Right kidney (tissue), 1 donor: ENCODE data around the gene PROX1.

Experiments
- DNase-seq: peaks from one replicate; pipeline ENCODE4 v3.0.0-alpha.2; 2016

Gene PROX1

GRCh38 chr1:214022229-214022791 is 34.5 kb downstream of the PROX1 start:
- no peak for DNase-seq

- DNase-seq = no peak
These were observed 35.1 kb downstream of the PROX1 start for GRCh38 chr1:214022810-214023425.

- no peak for DNase-seq
These were observed 39.2 kb downstream of the PROX1 start for GRCh38 chr1:214026985-214027384.

GRCh38 chr1:214027498-214027897 is 39.7 kb downstream of the PROX1 start:
- DNase-seq = no peak

- DNase-seq = no peak
These were observed 40.3 kb downstream of the PROX1 start for GRCh38 chr1:214028095-214028494.

- DNase-seq = no peak
These were observed 41.1 kb downstream of the PROX1 start for GRCh38 chr1:214028649-214029406.

- DNase-seq = no peak
These were observed 42.0 kb downstream of the PROX1 start for GRCh38 chr1:214029796-214030195.

- DNase-seq = no peak
These were observed 43.5 kb downstream of the PROX1 start for GRCh38 chr1:214031267-214031650.

- no peak for DNase-seq
These were observed 49.7 kb downstream of the PROX1 start for GRCh38 chr1:214037468-214037867.

GRCh38 chr1:214039394-214040018 is 51.7 kb downstream of the PROX1 start:
- DNase-seq = no peak

- no peak for DNase-seq
These were observed 55.4 kb downstream of the PROX1 start for GRCh38 chr1:214043167-214043566.

GRCh38 chr1:214044438-214045214 is 56.9 kb downstream of the PROX1 start:
- DNase-seq = no peak

- DNase-seq = no peak
These were observed 63.0 kb downstream of the PROX1 start for GRCh38 chr1:214050513-214051401.

GRCh38 chr1:214051786-214052185 is 64.0 kb downstream of the PROX1 start:
- DNase-seq = no peak

- no peak for DNase-seq
These were observed 70.3 kb downstream of the PROX1 start for GRCh38 chr1:214058076-214058475.

GRCh38 chr1:214066190-214066589 is 78.4 kb downstream of the PROX1 start:
- no peak for DNase-seq

- DNase-seq = no peak
These were observed 79.2 kb downstream of the PROX1 start for GRCh38 chr1:214066936-214067335.

GRCh38 chr1:214067397-214067796 is 79.6 kb downstream of the PROX1 start:
- DNase-seq = no peak

- no peak for DNase-seq
These were observed 80.3 kb downstream of the PROX1 start for GRCh38 chr1:214067853-214068703.

GRCh38 chr1:214068979-214069378 is 81.2 kb downstream of the PROX1 start:
- no peak for DNase-seq

- no peak for DNase-seq
These were observed 83.7 kb downstream of the PROX1 start for GRCh38 chr1:214071469-214071868.
